Hepatocyte (in vitro differentiated cells): ENCODE measurements around the gene OSBPL5. TPM values are rescaled to one million over a fixed set of nuclear protein-coding genes. Genes with fewer than 3 reads are reported as not detected.

ENCODE experiments used
- DNase-seq: peaks from one replicate; pipeline ENCODE4 v3.0.0-alpha.2; 2016; ENCODE audit warnings: low spot score
- H2AFZ ChIP-seq: fragments of 200-600 bp; sonication (generic); 2 replicates; pipeline ENCODE4 v1.6.0; 2016; ENCODE audit warnings: antibody characterized with exemption, mild to moderate bottlenecking
- H3K27ac ChIP-seq: fragments of 200-600 bp; sonication (generic); 2 replicates; pipeline ENCODE4 v1.5.1; 2016; ENCODE audit warnings: mild to moderate bottlenecking
- H3K27me3 ChIP-seq: fragments of 200-600 bp; sonication (generic); 2 replicates; pipeline ENCODE4 v1.6.1; 2016
- H3K36me3 ChIP-seq: fragments of 200-600 bp; sonication (generic); replicated peaks from 2 replicates; pipeline ENCODE4 v1.5.1; 2016; ENCODE audit warnings: low read depth; ENCODE audit not compliant: insufficient read depth
- H3K4me1 ChIP-seq: fragments of 200-600 bp; sonication (generic); 2 replicates; pipeline ENCODE4 v1.5.1; 2016; ENCODE audit warnings: mild to moderate bottlenecking, moderate library complexity; ENCODE audit not compliant: insufficient read depth
- H3K4me2 ChIP-seq: fragments of 200-600 bp; sonication (generic); 2 replicates; pipeline ENCODE4 v1.6.0; 2016
- H3K4me3 ChIP-seq: fragments of 200-600 bp; sonication (generic); 2 replicates; pipeline ENCODE4 v1.5.1; 2016; ENCODE audit warnings: mild to moderate bottlenecking
- H3K79me2 ChIP-seq: fragments of 200-600 bp; sonication (generic); 2 replicates; pipeline ENCODE4 v1.6.0; 2017; ENCODE audit warnings: mild to moderate bottlenecking
- H3K9me2 ChIP-seq: fragments of 200-600 bp; sonication (generic); replicated peaks from 2 replicates; pipeline ENCODE4 v1.6.0; 2017; ENCODE audit warnings: mild to moderate bottlenecking; ENCODE audit not compliant: insufficient read depth
- H3K9me3 ChIP-seq: fragments of 200-600 bp; sonication (generic); 2 replicates; pipeline ENCODE4 v1.5.1; 2016; ENCODE audit warnings: low read depth, mild to moderate bottlenecking
- H4K20me1 ChIP-seq: fragments of 200-600 bp; sonication (generic); 2 replicates; pipeline ENCODE4 v1.6.0; 2016; ENCODE audit warnings: mild to moderate bottlenecking; ENCODE audit not compliant: insufficient read depth, poor library complexity, severe bottlenecking
- CTCF ChIP-seq: fragments of 200-600 bp; sonication (generic); IDR thresholded peaks from 2 replicates; pipeline ENCODE4 v1.5.1; 2016; ENCODE audit warnings: antibody characterized with exemption, mild to moderate bottlenecking; ENCODE audit not compliant: poor library complexity
- EZH2 ChIP-seq: fragments of 200-600 bp; sonication (generic); IDR thresholded peaks from 2 replicates; pipeline ENCODE4 v1.6.1; 2016; ENCODE audit warnings: antibody characterized with exemption, mild to moderate bottlenecking, borderline replicate concordance
- EZH2phosphoT487 ChIP-seq: fragments of 200-600 bp; sonication (generic); IDR thresholded peaks from one replicate; pipeline ENCODE4 v1.6.1; 2018; ENCODE audit warnings: antibody characterized with exemption, mild to moderate bottlenecking, low read depth, moderate library complexity; ENCODE audit not compliant: unreplicated experiment, severe bottlenecking
- WGBS: methylation state at CpG from one replicate; pipeline ENCODE4 v1.1.6; 2016; ENCODE audit warnings: low lambda C conversion rate; ENCODE audit errors: missing lambda C conversion rate; 5-methylcytosine and 5-hydroxymethylcytosine counted together
- polyA plus RNA-seq: library from polyadenylated mRNA; unstranded; fragments of >200 nt; fragmentation: Nextera tagmentation; extraction: Ambion mirVana; gene quantifications from 2 replicates; pipeline ENCODE4 v1.2.1, GENCODE V29; 2016
- total RNA-seq: library from RNA; depleted of rRNA; stranded (reverse); fragments of >200 nt; gene quantifications from 2 replicates; pipeline ENCODE4 v1.2.3, GENCODE V29; 2014

The OSBPL5 gene
- total and polyA plus RNA-seq, 2 experiments from 2014 or later: 9.0 to 12.5 TPM

- H3K27ac ChIP-seq: no peak overlapping the region
- H3K4me3 ChIP-seq: no peak overlapping the region
- TF ChIP-seq EZH2: no peak
- no peak for TF ChIP-seq CTCF
- TF ChIP-seq EZH2phosphoT487: no peak
- no peaks in the 10 kb centered on the region for H3K36me3 ChIP-seq
- H3K9me3 ChIP-seq: no peaks in the 10 kb centered on the region
- no peak for DNase-seq
- no peaks in the 10 kb centered on the region for H3K9me2 ChIP-seq
- no peak overlapping the region for H2AFZ ChIP-seq
- H3K27me3 ChIP-seq: no peaks in the 10 kb centered on the region
- 86% methylated on average over 10 of the region's 11 CpGs for WGBS
- no peak overlapping the region for H3K4me2 ChIP-seq
- no peaks in the 10 kb centered on the region for H3K79me2 ChIP-seq
- H3K4me1 ChIP-seq: peaks cover 4% of the 10 kb centered on the region
- no peaks in the 10 kb centered on the region for H4K20me1 ChIP-seq
Measured at GRCh38 chr11:3108183-3108721, 56.9 kb downstream of the OSBPL5 start.

GRCh38 chr11:3107608-3108182, 57.4 kb downstream of the OSBPL5 start:
- no peak for DNase-seq
- H3K36me3 ChIP-seq: no peaks in the 10 kb centered on the region
- H3K4me1 ChIP-seq: peaks cover 3% of the 10 kb centered on the region
- no peak overlapping the region for H3K4me3 ChIP-seq
- no peaks in the 10 kb centered on the region for H4K20me1 ChIP-seq
- H2AFZ ChIP-seq: no peak overlapping the region
- no peak for TF ChIP-seq EZH2
- TF ChIP-seq EZH2phosphoT487: no peak
- no peak for TF ChIP-seq CTCF
- no peak overlapping the region for H3K27ac ChIP-seq
- no peaks in the 10 kb centered on the region for H3K9me2 ChIP-seq
- 91% methylated on average over 19 of the region's 21 CpGs for WGBS
- no peaks in the 10 kb centered on the region for H3K9me3 ChIP-seq
- no peak overlapping the region for H3K4me2 ChIP-seq
- H3K27me3 ChIP-seq: no peaks in the 10 kb centered on the region
- no peaks in the 10 kb centered on the region for H3K79me2 ChIP-seq

- Histone ChIP-seq H3K4me3 (no peak overlapping the region), H4K20me1 (no peaks in the 10 kb centered on the region), H3K27ac (no peak overlapping the region), H3K4me2 (no peak overlapping the region), H3K9me3 (no peaks in the 10 kb centered on the region), H3K36me3 (no peaks in the 10 kb centered on the region), H3K4me1 (no peaks in the 10 kb centered on the region), H2AFZ (no peak overlapping the region), H3K79me2 (no peaks in the 10 kb centered on the region), H3K9me2 (no peaks in the 10 kb centered on the region), H3K27me3 (no peaks in the 10 kb centered on the region)
- TF ChIP-seq EZH2 (no peak), CTCF (no peak), EZH2phosphoT487 (no peak)
- 95% methylated on average over 20 of the region's 21 CpGs for WGBS
- no peak for DNase-seq
Measured at GRCh38 chr11:3106736-3107524, 58.2 kb downstream of the OSBPL5 start.
